ENCODE results near the gene FGF14.

FGF14 gene

DNA sequence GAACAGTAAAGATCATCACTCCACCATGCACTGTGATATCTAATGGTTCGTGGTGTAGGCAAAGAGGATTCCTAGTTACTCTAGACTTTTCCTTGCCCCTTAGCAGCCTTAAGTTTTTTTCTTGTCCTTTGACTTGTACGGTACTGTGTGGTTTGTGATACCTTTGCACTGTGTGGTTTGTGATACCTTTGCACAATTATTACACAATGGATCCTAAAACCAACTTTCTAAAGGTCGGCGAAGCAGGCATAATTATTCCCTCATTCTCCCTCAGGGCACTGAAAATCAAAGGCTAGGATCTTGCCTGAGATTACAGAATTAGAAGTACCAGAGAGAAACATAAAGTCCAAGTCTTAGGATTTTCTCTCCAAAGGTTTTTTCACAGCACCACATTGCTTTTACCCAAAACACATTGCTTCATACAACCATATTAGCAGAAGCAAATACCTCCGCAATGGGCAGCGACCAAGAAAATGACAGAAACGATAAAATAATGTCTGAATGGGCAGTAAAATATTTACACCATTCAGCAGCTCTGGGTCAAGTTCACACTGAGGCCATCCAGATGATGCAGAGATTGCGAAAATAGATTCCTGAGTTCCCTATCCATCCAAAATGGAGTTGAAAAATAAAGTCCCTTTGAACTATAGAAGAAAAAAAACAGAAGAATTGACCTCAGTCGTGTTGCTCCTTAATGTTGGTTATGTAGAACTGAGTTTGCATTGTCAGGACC, 106.4 kb downstream of the FGF14 start:
- in situ Hi-C loops (cut with HindIII; ENCODE audit: low pct_ligation_motif_present, low sequenced_read_pairs): no loop called here
- no peak for DNase-seq
- H3K4me3 ChIP-seq (ENCODE audit: low read depth, low read length): no peak overlapping the region
- no peak overlapping the region for H3K27ac ChIP-seq
- no peaks in the 10 kb centered on the region for H3K27me3 ChIP-seq (replicated peaks)
- TF ChIP-seq, protein P1, sequence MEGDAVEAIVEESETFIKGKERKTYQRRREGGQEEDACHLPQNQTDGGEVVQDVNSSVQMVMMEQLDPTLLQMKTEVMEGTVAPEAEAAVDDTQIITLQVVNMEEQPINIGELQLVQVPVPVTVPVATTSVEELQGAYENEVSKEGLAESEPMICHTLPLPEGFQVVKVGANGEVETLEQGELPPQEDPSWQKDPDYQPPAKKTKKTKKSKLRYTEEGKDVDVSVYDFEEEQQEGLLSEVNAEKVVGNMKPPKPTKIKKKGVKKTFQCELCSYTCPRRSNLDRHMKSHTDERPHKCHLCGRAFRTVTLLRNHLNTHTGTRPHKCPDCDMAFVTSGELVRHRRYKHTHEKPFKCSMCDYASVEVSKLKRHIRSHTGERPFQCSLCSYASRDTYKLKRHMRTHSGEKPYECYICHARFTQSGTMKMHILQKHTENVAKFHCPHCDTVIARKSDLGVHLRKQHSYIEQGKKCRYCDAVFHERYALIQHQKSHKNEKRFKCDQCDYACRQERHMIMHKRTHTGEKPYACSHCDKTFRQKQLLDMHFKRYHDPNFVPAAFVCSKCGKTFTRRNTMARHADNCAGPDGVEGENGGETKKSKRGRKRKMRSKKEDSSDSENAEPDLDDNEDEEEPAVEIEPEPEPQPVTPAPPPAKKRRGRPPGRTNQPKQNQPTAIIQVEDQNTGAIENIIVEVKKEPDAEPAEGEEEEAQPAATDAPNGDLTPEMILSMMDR (IDR thresholded peaks at IDR 0.05; ENCODE audit: low read depth, low read length, missing control alignments): no peak
- H3K36me3 ChIP-seq (replicated peaks): no peaks in the 10 kb centered on the region

DNA sequence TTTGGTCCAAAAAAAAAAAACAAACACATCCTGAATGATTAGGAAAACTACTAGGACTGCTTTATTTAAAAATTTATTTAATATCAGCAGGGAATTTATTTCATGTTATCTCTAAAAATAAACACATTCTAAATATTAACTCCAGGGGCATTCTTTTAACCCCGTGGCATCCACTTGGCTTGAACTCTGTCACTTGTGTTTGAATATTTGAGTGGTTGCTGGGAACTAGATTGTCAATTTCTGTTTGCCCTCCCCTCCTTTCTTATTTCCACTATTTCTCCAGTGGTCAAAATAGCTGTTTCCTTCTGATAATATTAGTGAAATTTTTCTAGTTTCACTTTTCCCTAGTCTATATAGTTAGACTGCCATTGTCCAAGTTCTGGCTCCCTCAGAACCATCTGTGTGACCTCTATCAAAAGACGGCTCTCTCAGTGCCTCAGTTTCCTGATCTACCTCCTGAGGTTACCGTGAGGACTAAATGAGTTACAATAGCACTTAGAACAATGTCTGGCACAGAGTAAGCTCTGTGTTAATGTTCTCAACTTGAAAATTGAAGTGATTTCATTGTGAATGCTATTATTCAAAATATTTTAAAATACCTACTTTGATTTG, 107.3 kb downstream of the FGF14 start:
- Histone ChIP-seq H3K4me3 (ENCODE audit: low read depth, low read length) (no peak overlapping the region), H3K27me3 (replicated peaks) (no peaks in the 10 kb centered on the region), H3K36me3 (replicated peaks) (no peaks in the 10 kb centered on the region), H3K27ac (no peak overlapping the region)
- TF ChIP-seq, protein P1 (IDR thresholded peaks at IDR 0.05; ENCODE audit: low read depth, low read length, missing control alignments): no peak
- in situ Hi-C loops (cut with HindIII; ENCODE audit: low pct_ligation_motif_present, low sequenced_read_pairs): no loop called here
- DNase-seq: no peak

DNA sequence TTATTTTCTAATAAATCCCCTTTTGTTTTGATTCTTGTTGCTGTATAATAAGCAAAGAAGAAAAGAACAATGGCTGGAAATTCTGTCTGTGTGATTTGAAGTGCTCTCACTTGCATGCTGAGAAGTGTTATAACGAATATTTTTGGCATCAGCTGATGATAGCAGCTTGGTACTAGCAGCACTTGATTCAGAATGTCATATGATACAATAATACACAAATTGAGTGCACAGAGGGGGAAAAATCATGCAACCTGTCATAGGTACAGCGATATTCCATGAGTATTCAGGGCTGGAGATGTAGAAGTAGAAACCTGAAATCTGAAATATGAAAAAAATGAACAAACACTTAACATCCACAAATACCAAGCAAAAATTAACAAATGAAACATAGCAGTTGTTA, 108.1 kb downstream of the FGF14 start:
- Histone ChIP-seq H3K27me3 (replicated peaks) (no peaks in the 10 kb centered on the region), H3K27ac (no peak overlapping the region), H3K4me3 (ENCODE audit: low read depth, low read length) (no peak overlapping the region), H3K36me3 (replicated peaks) (no peaks in the 10 kb centered on the region)
- TF ChIP-seq, protein P1 (IDR thresholded peaks at IDR 0.05; ENCODE audit: low read depth, low read length, missing control alignments): no peak
- DNase-seq: no peak
- in situ Hi-C loops (cut with HindIII; ENCODE audit: low pct_ligation_motif_present, low sequenced_read_pairs): no loop called here

DNA sequence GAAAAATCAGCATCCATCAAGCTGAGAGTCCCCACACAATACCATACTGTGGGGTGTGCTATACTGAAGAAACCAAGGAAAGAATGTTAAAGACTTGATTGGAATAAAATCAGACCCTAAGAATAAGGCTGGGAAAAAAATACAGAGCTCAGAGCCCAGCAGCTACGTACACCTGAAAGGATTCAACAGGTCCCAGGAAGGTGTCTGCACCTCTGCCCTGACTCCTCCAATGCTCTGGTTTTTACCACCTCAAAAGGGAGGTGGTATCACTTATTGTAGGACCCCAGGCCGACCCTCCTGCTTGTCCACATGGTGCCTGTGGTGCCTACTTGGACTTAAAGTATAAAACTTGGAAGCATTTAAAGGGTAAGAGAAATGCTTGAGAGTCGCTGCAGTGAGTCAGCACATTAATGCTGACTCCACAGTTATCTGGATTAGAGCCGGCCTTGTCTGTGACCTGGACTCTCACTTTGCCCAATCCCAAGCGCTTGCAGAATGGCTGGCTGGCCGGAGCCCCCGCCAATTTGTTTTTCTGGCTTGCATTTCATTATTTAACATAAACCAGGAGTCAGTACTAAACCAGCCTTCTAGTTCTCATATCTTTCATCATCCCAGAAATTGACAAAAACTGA, 110.1 kb downstream of the FGF14 start:
- no peak for DNase-seq
- H3K4me3 ChIP-seq (ENCODE audit: low read depth, low read length): no peak overlapping the region
- H3K27me3 ChIP-seq (replicated peaks): no peaks in the 10 kb centered on the region
- H3K27ac ChIP-seq: no peak overlapping the region
- no peaks in the 10 kb centered on the region for H3K36me3 ChIP-seq (replicated peaks)
- TF ChIP-seq, protein P1 (IDR thresholded peaks at IDR 0.05; ENCODE audit: low read depth, low read length, missing control alignments): no peak
- in situ Hi-C loops (cut with HindIII; ENCODE audit: low pct_ligation_motif_present, low sequenced_read_pairs): no loop called here

DNA sequence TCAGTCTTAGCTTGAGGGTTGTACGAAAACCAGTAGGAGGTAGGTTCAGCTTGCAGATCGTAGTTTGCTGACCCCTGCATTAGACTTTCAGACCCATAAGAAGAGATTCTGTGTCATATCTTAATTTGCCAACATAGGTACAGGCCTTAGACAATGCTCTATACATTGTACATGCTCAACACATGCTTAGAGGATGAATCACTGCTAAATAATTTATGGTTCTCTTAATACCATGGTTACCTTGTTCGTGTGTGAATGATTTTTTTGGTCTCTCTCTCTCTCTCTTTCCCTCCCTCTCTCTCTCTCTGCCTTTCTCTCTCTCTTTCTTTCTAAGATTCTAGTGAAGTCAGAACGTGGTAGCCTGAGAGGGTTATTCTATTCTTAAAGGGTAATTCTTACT, 112.2 kb downstream of the FGF14 start:
- H3K27me3 ChIP-seq (replicated peaks): no peaks in the 10 kb centered on the region
- no peaks in the 10 kb centered on the region for H3K36me3 ChIP-seq (replicated peaks)
- in situ Hi-C loops (cut with HindIII; ENCODE audit: low pct_ligation_motif_present, low sequenced_read_pairs): no loop called here
- TF ChIP-seq, protein P1 (IDR thresholded peaks at IDR 0.05; ENCODE audit: low read depth, low read length, missing control alignments): no peak
- H3K27ac ChIP-seq: no peak overlapping the region
- no peak overlapping the region for H3K4me3 ChIP-seq (ENCODE audit: low read depth, low read length)
- DNase-seq: no peak

All from brain microvascular endothelial cell (primary cell).